ENCODE measurements around the gene PPTC7. TPM values are rescaled to one million over a fixed set of nuclear protein-coding genes. Genes with fewer than 3 reads are reported as not detected.

Gene PPTC7
- polyA plus RNA-seq, 1 donor from 2014 or later: 7.2 TPM

DNA sequence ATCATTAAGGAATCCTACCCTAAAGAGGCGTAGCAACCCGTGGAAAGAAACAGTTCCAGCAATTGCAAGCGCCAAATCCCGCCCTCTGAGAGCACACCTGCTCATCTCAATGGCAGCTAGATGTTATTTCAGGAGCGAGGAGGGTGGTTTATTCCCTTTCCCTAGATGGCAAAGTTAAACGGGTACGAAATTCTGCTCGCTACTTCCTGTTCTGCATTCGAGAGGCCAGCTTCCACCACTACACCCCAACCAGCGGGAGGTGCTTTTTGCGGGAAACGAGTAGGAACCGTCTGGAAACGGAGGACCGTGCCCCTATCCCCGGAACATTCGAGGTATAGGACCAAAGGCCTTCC, 81.7 kb downstream of the PPTC7 start:
- Histone ChIP-seq H3K9ac (ENCODE audit: low read length) (peak overlapping the region; percentile 90), H3K9me2 (ENCODE audit: insufficient read depth, low read length) (no peaks in the 10 kb centered on the region), H3K79me2 (replicated peaks; ENCODE audit: insufficient read depth, low read length) (peaks cover 33% of the 10 kb centered on the region), H3K4me2 (ENCODE audit: low read length) (peak overlapping the region; percentile 69), H3K4me3 (ENCODE audit: low read length) (peak overlapping the region; percentile 88), H4K20me1 (ENCODE audit: insufficient read depth) (no peaks in the 10 kb centered on the region), H3K27me3 (ENCODE audit: insufficient read depth, low read depth, low read length) (no peaks in the 10 kb centered on the region), H3F3A (ENCODE audit: insufficient read depth, low read length, poor library complexity, severe bottlenecking) (peaks cover 4% of the 10 kb centered on the region), H3K36me3 (ENCODE audit: insufficient read depth, low read length) (no peaks in the 10 kb centered on the region), H2AFZ (ENCODE audit: low read depth, low read length) (peak overlapping the region; percentile 67), H3K9me3 (ENCODE audit: low read length) (no peaks in the 10 kb centered on the region), H3K27ac (ENCODE audit: low read length) (peak overlapping the region; percentile 80)
- TF ChIP-seq REST (IDR thresholded peaks at IDR 0.05; ENCODE audit: borderline replicate concordance): no peak
- TF ChIP-seq TAF1 (IDR thresholded peaks at IDR 0.05; ENCODE audit: low read depth): no peak
- no peak for TF ChIP-seq POLR2AphosphoS5 (IDR thresholded peaks at IDR 0.05)
- no peak for TF ChIP-seq EP300 (conservative IDR thresholded peaks at IDR 0.05; ENCODE audit: poor library complexity, severe bottlenecking)

- peaks cover 4% of the 10 kb centered on the region for H3F3A ChIP-seq (ENCODE audit: insufficient read depth, low read length, poor library complexity, severe bottlenecking)
- H3K27ac ChIP-seq (ENCODE audit: low read length): no peak overlapping the region
- H3K79me2 ChIP-seq (replicated peaks; ENCODE audit: insufficient read depth, low read length): peaks cover 33% of the 10 kb centered on the region
- H3K27me3 ChIP-seq (ENCODE audit: insufficient read depth, low read depth, low read length): no peaks in the 10 kb centered on the region
- no peak overlapping the region for H3K9ac ChIP-seq (ENCODE audit: low read length)
- no peaks in the 10 kb centered on the region for H3K9me2 ChIP-seq (ENCODE audit: insufficient read depth, low read length)
- no peak for TF ChIP-seq SMC3 (conservative IDR thresholded peaks at IDR 0.05; ENCODE audit: poor library complexity)
- TF ChIP-seq EP300 (conservative IDR thresholded peaks at IDR 0.05; ENCODE audit: poor library complexity, severe bottlenecking): no peak
- TF ChIP-seq REST (IDR thresholded peaks at IDR 0.05; ENCODE audit: borderline replicate concordance): no peak
- no peak for TF ChIP-seq TAF1 (IDR thresholded peaks at IDR 0.05; ENCODE audit: low read depth)
- TF ChIP-seq POLR2AphosphoS5 (IDR thresholded peaks at IDR 0.05): no peak
- TF ChIP-seq MXI1 (conservative IDR thresholded peaks at IDR 0.05; ENCODE audit: poor library complexity, severe bottlenecking): no peak
- TF ChIP-seq RAD21 (conservative IDR thresholded peaks at IDR 0.05): no peak
- TF ChIP-seq, protein P1, sequence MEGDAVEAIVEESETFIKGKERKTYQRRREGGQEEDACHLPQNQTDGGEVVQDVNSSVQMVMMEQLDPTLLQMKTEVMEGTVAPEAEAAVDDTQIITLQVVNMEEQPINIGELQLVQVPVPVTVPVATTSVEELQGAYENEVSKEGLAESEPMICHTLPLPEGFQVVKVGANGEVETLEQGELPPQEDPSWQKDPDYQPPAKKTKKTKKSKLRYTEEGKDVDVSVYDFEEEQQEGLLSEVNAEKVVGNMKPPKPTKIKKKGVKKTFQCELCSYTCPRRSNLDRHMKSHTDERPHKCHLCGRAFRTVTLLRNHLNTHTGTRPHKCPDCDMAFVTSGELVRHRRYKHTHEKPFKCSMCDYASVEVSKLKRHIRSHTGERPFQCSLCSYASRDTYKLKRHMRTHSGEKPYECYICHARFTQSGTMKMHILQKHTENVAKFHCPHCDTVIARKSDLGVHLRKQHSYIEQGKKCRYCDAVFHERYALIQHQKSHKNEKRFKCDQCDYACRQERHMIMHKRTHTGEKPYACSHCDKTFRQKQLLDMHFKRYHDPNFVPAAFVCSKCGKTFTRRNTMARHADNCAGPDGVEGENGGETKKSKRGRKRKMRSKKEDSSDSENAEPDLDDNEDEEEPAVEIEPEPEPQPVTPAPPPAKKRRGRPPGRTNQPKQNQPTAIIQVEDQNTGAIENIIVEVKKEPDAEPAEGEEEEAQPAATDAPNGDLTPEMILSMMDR (IDR thresholded peaks at IDR 0.05; ENCODE audit: poor library complexity, severe bottlenecking): no peak
- TF ChIP-seq EZH2 (IDR thresholded peaks at IDR 0.05; ENCODE audit: borderline replicate concordance, insufficient read depth, low read length, poor library complexity, severe bottlenecking): no peak
- H4K20me1 ChIP-seq (ENCODE audit: insufficient read depth): no peaks in the 10 kb centered on the region
- no peaks in the 10 kb centered on the region for H3K9me3 ChIP-seq (ENCODE audit: low read length)
- H3K4me3 ChIP-seq (ENCODE audit: low read length): no peak overlapping the region
- no peak overlapping the region for H2AFZ ChIP-seq (ENCODE audit: low read depth, low read length)
- no peaks in the 10 kb centered on the region for H3K36me3 ChIP-seq (ENCODE audit: insufficient read depth, low read length)
- peak overlapping the region; percentile 50 for H3K4me2 ChIP-seq (ENCODE audit: low read length)
Observed at GRCh38 chr12:110498984-110499706, 84.0 kb downstream of the PPTC7 start.
